Stimulated activated CD8-positive, alpha-beta memory T cell treated with anti-CD3 and anti-CD28 coated beads, Interleukin-12 subunit alpha, Interleukin-12 subunit beta, amount 100 ng/mL, for 1 hour (primary cell): Measurements from ENCODE around the gene HTRA1.

ENCODE experiments used
- DNase-seq: peaks from one replicate; pipeline ENCODE4 v3.0.0-alpha.2; 2020; ENCODE audit warnings: low read depth

The HTRA1 gene

GRCh38 chr10:122474131-122474818 is 12.9 kb downstream of the HTRA1 start:
- no peak for DNase-seq

- DNase-seq: no peak
Measured at GRCh38 chr10:122475100-122475499, 13.7 kb downstream of the HTRA1 start.

- no peak for DNase-seq
Measured at GRCh38 chr10:122475591-122476332, 14.4 kb downstream of the HTRA1 start.

GRCh38 chr10:122476333-122476695 is 15.0 kb downstream of the HTRA1 start:
- DNase-seq: no peak

- DNase-seq: no peak
Measured at GRCh38 chr10:122477436-122477835, 16.1 kb downstream of the HTRA1 start.

- DNase-seq: no peak
Measured at GRCh38 chr10:122478971-122479370, 17.6 kb downstream of the HTRA1 start.

GRCh38 chr10:122480146-122480833 is 18.9 kb downstream of the HTRA1 start:
- no peak for DNase-seq

- DNase-seq: no peak
Measured at GRCh38 chr10:122481296-122482056, 20.1 kb downstream of the HTRA1 start.

GRCh38 chr10:122484276-122485060 is 23.1 kb downstream of the HTRA1 start:
- DNase-seq: no peak

- no peak for DNase-seq
Measured at GRCh38 chr10:122485670-122486069, 24.3 kb downstream of the HTRA1 start.

GRCh38 chr10:122486406-122487080 is 25.2 kb downstream of the HTRA1 start:
- DNase-seq: no peak

GRCh38 chr10:122487174-122487765 is 25.9 kb downstream of the HTRA1 start:
- DNase-seq: no peak

- no peak for DNase-seq
Measured at GRCh38 chr10:122490268-122490667, 28.9 kb downstream of the HTRA1 start.

GRCh38 chr10:122490786-122491680 is 29.7 kb downstream of the HTRA1 start:
- no peak for DNase-seq

GRCh38 chr10:122492006-122492405 is 30.7 kb downstream of the HTRA1 start:
- no peak for DNase-seq

- DNase-seq: no peak
Measured at GRCh38 chr10:122492999-122493481, 31.7 kb downstream of the HTRA1 start.

- DNase-seq: no peak
Measured at GRCh38 chr10:122493761-122494160, 32.4 kb downstream of the HTRA1 start.

GRCh38 chr10:122494173-122494820 is 32.9 kb downstream of the HTRA1 start:
- no peak for DNase-seq

GRCh38 chr10:122494833-122495232 is 33.5 kb downstream of the HTRA1 start:
- no peak for DNase-seq
